ENCODE data around the gene SPSB1. TPM values are rescaled to one million over a fixed set of nuclear protein-coding genes. Genes with fewer than 3 reads are reported as not detected.

SPSB1 gene
- total RNA-seq, 1 donor from 2014 or later = 78.6 TPM

- Mint-ChIP-seq H3K36me3 (ENCODE audit: unreplicated experiment) (peaks cover 5% of the 10 kb centered on the region), H3K4me1 (ENCODE audit: low read depth, unreplicated experiment) (peaks cover 15% of the 10 kb centered on the region), H3K27ac (ENCODE audit: unreplicated experiment) (no peak overlapping the region), H3K9me3 (ENCODE audit: unreplicated experiment) (peaks cover 19% of the 10 kb centered on the region), H3K4me3 (ENCODE audit: unreplicated experiment) (no peak overlapping the region), H3K27me3 (ENCODE audit: unreplicated experiment) (peaks cover 19% of the 10 kb centered on the region)
- DNase-seq = no peak
- TF ChIP-seq CTCF (IDR thresholded peaks at IDR 0.05; ENCODE audit: partially characterized antibody, unreplicated experiment) = no peak
These were observed 70.4 kb downstream of the SPSB1 start for GRCh38 chr1:9363061-9363471.

- no peak for DNase-seq
- no peak overlapping the region for H3K27ac Mint-ChIP-seq (ENCODE audit: unreplicated experiment)
- TF ChIP-seq CTCF (IDR thresholded peaks at IDR 0.05; ENCODE audit: partially characterized antibody, unreplicated experiment) = no peak
- no peaks in the 10 kb centered on the region for H3K36me3 Mint-ChIP-seq (ENCODE audit: unreplicated experiment)
- H3K4me3 Mint-ChIP-seq (ENCODE audit: unreplicated experiment) = no peak overlapping the region
- H3K4me1 Mint-ChIP-seq (ENCODE audit: low read depth, unreplicated experiment) = peaks cover 25% of the 10 kb centered on the region
- peaks cover 14% of the 10 kb centered on the region for H3K27me3 Mint-ChIP-seq (ENCODE audit: unreplicated experiment)
- peaks cover 12% of the 10 kb centered on the region for H3K9me3 Mint-ChIP-seq (ENCODE audit: unreplicated experiment)
These were observed 73.6 kb downstream of the SPSB1 start for GRCh38 chr1:9366298-9366697.

GRCh38 chr1:9366943-9367780 lies 74.5 kb downstream of the SPSB1 start:
- no peak for TF ChIP-seq CTCF (IDR thresholded peaks at IDR 0.05; ENCODE audit: partially characterized antibody, unreplicated experiment)
- DNase-seq = no peak
- Mint-ChIP-seq H3K4me3 (ENCODE audit: unreplicated experiment) (no peak overlapping the region), H3K36me3 (ENCODE audit: unreplicated experiment) (no peaks in the 10 kb centered on the region), H3K27ac (ENCODE audit: unreplicated experiment) (no peak overlapping the region), H3K27me3 (ENCODE audit: unreplicated experiment) (peaks cover 17% of the 10 kb centered on the region), H3K4me1 (ENCODE audit: low read depth, unreplicated experiment) (peaks cover 32% of the 10 kb centered on the region), H3K9me3 (ENCODE audit: unreplicated experiment) (peaks cover 12% of the 10 kb centered on the region)

GRCh38 chr1:9367806-9368205 lies 75.1 kb downstream of the SPSB1 start:
- H3K27ac Mint-ChIP-seq (ENCODE audit: unreplicated experiment) = no peak overlapping the region
- H3K27me3 Mint-ChIP-seq (ENCODE audit: unreplicated experiment) = peaks cover 21% of the 10 kb centered on the region
- peaks cover 32% of the 10 kb centered on the region for H3K4me1 Mint-ChIP-seq (ENCODE audit: low read depth, unreplicated experiment)
- no peak for TF ChIP-seq CTCF (IDR thresholded peaks at IDR 0.05; ENCODE audit: partially characterized antibody, unreplicated experiment)
- peaks cover 11% of the 10 kb centered on the region for H3K9me3 Mint-ChIP-seq (ENCODE audit: unreplicated experiment)
- H3K36me3 Mint-ChIP-seq (ENCODE audit: unreplicated experiment) = no peaks in the 10 kb centered on the region
- DNase-seq = no peak
- H3K4me3 Mint-ChIP-seq (ENCODE audit: unreplicated experiment) = no peak overlapping the region

- no peak for TF ChIP-seq CTCF (IDR thresholded peaks at IDR 0.05; ENCODE audit: partially characterized antibody, unreplicated experiment)
- no peaks in the 10 kb centered on the region for H3K36me3 Mint-ChIP-seq (ENCODE audit: unreplicated experiment)
- no peak overlapping the region for H3K27ac Mint-ChIP-seq (ENCODE audit: unreplicated experiment)
- no peak overlapping the region for H3K4me3 Mint-ChIP-seq (ENCODE audit: unreplicated experiment)
- H3K4me1 Mint-ChIP-seq (ENCODE audit: low read depth, unreplicated experiment) = peaks cover 32% of the 10 kb centered on the region
- no peak for DNase-seq
- peaks cover 11% of the 10 kb centered on the region for H3K9me3 Mint-ChIP-seq (ENCODE audit: unreplicated experiment)
- peaks cover 21% of the 10 kb centered on the region for H3K27me3 Mint-ChIP-seq (ENCODE audit: unreplicated experiment)
These were observed 75.7 kb downstream of the SPSB1 start for GRCh38 chr1:9368356-9368755.
